ENCODE data around the gene PRMT7.

PRMT7 gene

DNA sequence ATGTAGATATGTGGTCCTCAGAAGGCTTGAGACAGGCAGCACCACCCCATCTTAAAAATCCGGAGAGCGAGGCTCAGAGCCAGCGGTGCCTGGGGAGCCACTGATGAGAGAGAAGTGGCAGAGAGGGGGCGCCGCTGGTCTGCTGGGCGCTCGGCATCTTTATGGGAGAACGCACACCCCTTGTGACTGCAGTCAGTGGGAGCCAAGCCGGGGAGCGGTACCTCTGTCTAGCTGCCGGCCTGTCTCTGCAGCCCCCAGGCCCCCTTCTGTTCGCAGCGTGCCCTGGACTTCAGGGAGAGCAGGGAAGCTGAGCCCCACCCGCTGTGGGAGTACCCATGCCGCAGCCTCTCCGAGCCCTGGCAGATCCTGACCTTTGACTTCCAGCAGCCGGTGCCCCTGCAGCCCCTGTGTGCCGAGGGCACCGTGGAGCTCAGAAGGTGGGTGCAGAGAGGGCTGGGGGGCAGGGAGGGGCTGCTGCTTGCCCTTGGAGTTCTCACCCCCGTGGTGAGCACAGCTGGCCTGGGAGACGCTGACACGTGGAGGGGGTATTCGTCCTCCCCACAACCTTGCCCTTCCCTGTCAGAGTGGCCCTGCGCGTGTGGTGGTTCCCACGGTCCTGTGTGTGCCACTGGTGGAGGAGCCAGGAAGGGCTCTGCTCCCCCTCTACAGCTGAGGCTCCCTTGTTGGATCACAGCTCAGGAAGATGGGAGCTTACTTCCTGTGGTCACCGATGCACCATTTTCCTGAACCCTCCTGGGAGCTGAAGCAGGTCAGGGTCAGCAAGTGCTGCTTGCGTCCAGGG is 44.8 kb downstream of the PRMT7 start:
- Histone ChIP-seq H3K36me3 (ENCODE audit: insufficient read depth, low read length) (no peaks in the 10 kb centered on the region; the same call in none of the 2 replicates), H3K4me1 (ENCODE audit: insufficient read depth, low read length) (no peaks in the 10 kb centered on the region), H3K9ac (ENCODE audit: low read depth, low read length) (no peak overlapping the region), H3K9me3 (ENCODE audit: control insufficient read depth, insufficient read depth, low read length) (no peaks in the 10 kb centered on the region)

DNA sequence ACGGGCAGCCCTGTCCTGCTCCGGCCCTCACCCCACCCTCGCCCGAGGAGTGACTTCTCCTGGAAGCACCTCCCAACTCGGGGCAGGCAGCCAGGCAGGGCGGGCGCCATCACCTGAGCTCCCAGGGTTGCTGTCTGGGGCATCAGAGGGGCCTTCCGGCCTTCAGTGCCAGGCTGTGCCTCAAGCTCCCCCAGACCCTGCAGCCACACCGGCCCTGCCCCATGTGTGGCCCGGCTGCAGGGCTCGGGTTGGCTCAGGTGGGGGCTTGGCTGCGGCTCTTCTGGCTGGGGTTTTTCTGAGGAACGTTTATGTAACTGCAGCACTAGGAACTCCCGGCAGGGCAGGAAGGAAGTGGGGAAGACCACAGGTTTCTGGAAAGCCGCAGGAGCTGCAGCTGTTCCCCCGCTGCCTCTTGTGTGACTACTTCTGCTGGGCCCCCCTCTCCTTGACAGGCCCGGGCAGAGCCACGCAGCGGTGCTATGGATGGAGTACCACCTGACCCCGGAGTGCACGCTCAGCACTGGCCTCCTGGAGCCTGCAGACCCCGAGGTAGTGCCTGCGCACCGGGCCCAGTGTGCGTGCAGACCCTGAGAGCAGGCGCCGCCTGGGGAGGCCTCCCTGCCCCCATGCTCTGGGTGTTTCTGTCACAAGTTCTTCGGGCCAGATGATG is 45.6 kb downstream of the PRMT7 start:
- no peaks in the 10 kb centered on the region; the same call in 1 of the 2 replicates for H3K4me1 ChIP-seq (ENCODE audit: insufficient read depth, low read length)
- no peaks in the 10 kb centered on the region; the same call in none of the 2 replicates for H3K36me3 ChIP-seq (ENCODE audit: insufficient read depth, low read length)
- no peak overlapping the region for H3K9ac ChIP-seq (ENCODE audit: low read depth, low read length)
- no peaks in the 10 kb centered on the region for H3K9me3 ChIP-seq (ENCODE audit: control insufficient read depth, insufficient read depth, low read length)

DNA sequence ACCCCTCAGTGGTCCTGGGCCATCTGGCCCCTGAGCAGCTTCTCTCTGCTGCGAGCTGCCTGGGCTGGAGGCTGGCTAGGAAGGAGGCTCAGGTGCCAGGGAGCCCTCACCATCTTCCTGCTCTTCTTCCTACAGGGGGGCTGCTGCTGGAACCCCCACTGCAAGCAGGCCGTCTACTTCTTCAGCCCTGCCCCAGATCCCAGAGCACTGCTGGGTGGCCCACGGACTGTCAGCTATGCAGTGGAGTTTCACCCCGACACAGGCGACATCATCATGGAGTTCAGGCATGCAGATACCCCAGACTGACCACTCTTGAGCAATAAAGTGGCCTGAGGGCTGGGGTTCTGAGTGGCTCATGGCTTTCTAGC is 46.1 kb downstream of the PRMT7 start:
- Histone ChIP-seq H3K36me3 (ENCODE audit: insufficient read depth, low read length) (no peaks in the 10 kb centered on the region; the same call in none of the 2 replicates), H3K4me1 (ENCODE audit: insufficient read depth, low read length) (no peaks in the 10 kb centered on the region; the same call in 1 of the 2 replicates), H3K9me3 (ENCODE audit: control insufficient read depth, insufficient read depth, low read length) (no peaks in the 10 kb centered on the region), H3K9ac (ENCODE audit: low read depth, low read length) (no peak overlapping the region)

DNA sequence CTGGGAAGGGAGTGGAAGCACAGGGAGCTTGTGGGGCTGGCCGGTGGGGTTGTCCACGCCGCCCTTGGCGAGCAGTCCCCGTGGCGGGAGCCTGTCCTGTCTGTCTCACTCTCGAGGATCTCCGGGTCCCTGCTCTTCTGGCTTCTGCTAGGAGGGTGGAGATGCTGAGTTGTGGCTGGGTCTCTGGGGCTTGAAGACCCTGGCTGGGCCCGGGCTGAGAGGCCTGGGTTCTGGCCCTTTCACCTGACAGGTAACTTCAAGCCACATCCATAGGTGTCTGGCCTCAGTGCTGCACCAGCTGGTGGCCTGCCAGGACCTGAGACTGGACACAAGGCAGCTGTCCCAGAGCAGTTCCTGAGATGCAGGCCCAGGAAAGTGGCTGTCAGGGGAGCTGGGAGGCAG is 46.7 kb downstream of the PRMT7 start:
- Histone ChIP-seq H3K36me3 (ENCODE audit: insufficient read depth, low read length) (no peaks in the 10 kb centered on the region; the same call in none of the 2 replicates), H3K9ac (ENCODE audit: low read depth, low read length) (no peak overlapping the region), H3K4me1 (ENCODE audit: insufficient read depth, low read length) (no peaks in the 10 kb centered on the region; the same call in 1 of the 2 replicates), H3K9me3 (ENCODE audit: control insufficient read depth, insufficient read depth, low read length) (no peaks in the 10 kb centered on the region)

DNA sequence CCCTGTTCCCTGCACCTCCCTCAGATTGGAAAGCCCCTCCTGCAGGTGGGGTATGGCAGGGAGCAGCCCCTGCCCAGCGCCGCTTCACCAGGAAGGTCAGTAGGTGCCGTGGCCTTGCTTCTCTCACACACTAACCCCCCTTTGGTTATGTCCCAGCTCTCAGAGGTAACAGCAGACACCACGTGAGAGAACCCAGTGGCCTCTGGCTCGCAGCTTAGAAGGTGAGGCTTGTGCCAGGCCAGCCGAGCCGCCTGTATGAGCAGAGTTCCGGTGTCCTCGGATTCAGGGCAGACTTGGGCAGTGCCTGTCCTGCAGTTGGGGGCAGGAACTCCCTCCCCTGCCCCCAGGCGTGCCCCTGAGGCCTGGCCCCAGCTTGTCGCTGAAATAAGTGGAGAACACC is 47.1 kb downstream of the PRMT7 start:
- no peaks in the 10 kb centered on the region; the same call in none of the 2 replicates for H3K36me3 ChIP-seq (ENCODE audit: insufficient read depth, low read length)
- H3K9ac ChIP-seq (ENCODE audit: low read depth, low read length): no peak overlapping the region
- H3K9me3 ChIP-seq (ENCODE audit: control insufficient read depth, insufficient read depth, low read length): no peaks in the 10 kb centered on the region
- H3K4me1 ChIP-seq (ENCODE audit: insufficient read depth, low read length): no peaks in the 10 kb centered on the region; the same call in 1 of the 2 replicates

DNA sequence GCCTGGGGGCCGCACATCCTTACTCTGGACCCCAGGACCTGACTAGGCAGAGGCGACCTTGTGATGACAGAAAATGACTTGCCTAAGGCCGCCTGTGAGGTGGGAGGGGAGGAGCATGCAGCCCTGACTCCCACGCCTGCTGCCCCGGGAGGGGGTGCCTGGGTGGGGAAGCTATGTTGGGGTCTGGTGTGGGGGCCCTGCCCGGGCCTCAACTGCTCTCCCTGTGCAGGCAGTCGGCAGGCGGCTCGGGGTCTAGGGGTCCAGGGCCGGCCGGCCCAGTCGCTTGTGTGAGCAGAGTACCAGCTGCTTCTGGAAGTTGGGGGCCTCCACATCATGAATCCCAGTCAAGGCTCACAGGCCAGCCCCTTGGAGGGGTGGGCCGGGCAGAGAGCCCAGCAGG is 48.1 kb downstream of the PRMT7 start:
- H3K36me3 ChIP-seq (ENCODE audit: insufficient read depth, low read length): no peaks in the 10 kb centered on the region; the same call in none of the 2 replicates
- H3K4me1 ChIP-seq (ENCODE audit: insufficient read depth, low read length): no peaks in the 10 kb centered on the region; the same call in 1 of the 2 replicates
- H3K9me3 ChIP-seq (ENCODE audit: control insufficient read depth, insufficient read depth, low read length): no peaks in the 10 kb centered on the region
- no peak overlapping the region for H3K9ac ChIP-seq (ENCODE audit: low read depth, low read length)

DNA sequence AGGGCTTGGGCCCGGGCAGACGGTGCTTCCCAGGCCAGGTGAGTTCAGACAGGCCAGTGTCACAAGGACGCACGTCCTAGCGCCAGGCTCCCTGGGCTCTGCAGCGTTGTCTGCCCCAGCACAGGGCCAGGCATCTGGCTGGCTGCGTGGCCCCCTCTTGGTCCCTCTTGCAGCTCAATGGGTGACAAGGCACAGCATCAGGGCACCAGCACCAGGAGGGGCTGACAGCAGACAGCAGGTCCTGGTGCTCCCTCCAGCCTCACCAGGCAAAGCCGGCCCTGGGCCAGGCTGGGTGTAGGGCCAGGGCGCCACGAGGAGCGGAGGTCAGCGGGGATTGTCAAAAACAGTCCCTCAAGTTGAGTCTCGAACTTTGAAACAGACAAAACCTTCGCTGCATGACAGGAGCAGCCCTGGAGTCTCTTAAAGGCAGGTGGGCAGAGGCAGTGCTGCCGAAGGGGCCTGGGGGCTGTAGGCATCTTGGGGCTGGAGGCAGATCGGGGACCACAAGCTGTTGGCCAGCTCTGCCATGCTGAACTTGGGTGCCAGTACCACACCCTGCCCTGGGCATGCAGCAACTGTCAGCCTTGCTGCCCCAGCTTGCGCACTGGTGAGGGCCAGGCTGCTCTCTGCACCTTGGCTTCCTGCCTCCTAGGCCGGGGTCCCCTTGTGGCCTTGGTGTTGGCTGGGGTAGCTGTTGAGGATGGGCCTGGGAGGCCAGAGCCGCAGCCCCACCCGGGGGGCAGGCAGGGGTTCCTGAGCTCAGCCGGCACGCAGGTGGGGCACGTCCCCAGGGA is 48.8 kb downstream of the PRMT7 start:
- Histone ChIP-seq H3K4me1 (ENCODE audit: insufficient read depth, low read length) (no peaks in the 10 kb centered on the region; the same call in 1 of the 2 replicates), H3K36me3 (ENCODE audit: insufficient read depth, low read length) (no peaks in the 10 kb centered on the region; the same call in none of the 2 replicates), H3K9ac (ENCODE audit: low read depth, low read length) (no peak overlapping the region), H3K9me3 (ENCODE audit: control insufficient read depth, insufficient read depth, low read length) (no peaks in the 10 kb centered on the region)

DNA sequence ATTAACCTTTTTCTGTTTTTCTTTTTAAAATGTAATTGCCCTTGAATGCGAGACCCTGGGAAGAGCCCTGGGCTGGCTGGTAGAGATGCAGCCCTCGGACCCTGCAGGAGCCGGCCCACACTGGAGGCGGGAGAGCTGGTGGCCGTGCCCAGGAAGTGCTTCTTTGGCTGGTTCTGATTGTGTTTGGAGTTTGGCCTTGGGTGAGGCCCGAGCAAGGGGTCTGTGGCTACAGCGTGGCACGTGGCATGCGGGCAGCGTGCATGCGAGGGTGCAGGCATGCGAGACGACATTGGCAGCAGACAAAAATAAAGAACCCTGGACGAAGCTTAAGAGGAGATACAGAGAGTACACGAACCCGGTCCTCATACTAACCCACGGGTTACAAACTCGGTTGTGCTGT is 49.7 kb downstream of the PRMT7 start:
- Histone ChIP-seq H3K9ac (ENCODE audit: low read depth, low read length) (no peak overlapping the region), H3K4me1 (ENCODE audit: insufficient read depth, low read length) (peaks cover 8% of the 10 kb centered on the region; the same call in 1 of the 2 replicates), H3K9me3 (ENCODE audit: control insufficient read depth, insufficient read depth, low read length) (no peaks in the 10 kb centered on the region), H3K36me3 (ENCODE audit: insufficient read depth, low read length) (no peaks in the 10 kb centered on the region; the same call in 1 of the 2 replicates)

DNA sequence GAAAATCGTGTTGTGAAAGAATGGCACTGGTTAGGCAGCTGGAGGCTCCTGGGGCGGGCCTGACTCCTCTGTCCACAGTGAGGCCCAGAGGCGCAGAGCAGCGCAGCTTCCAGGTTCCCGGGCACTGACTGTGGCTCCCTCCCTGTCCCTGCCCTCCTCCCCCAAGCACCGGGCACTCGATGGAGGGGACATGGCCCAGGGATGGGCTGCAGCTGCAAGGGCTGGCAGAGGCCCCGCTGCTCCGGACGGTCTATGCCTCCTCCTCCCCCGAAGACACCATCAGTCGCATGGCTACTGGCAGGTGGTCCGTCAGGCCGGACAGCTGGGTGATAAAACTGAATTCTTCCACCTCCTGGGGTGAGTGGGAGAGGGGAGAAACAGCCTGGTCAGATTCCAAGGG is 50.1 kb downstream of the PRMT7 start:
- Histone ChIP-seq H3K36me3 (ENCODE audit: insufficient read depth, low read length) (no peaks in the 10 kb centered on the region; the same call in 1 of the 2 replicates), H3K9ac (ENCODE audit: low read depth, low read length) (no peak overlapping the region), H3K9me3 (ENCODE audit: control insufficient read depth, insufficient read depth, low read length) (no peaks in the 10 kb centered on the region), H3K4me1 (ENCODE audit: insufficient read depth, low read length) (peaks cover 8% of the 10 kb centered on the region; the same call in 1 of the 2 replicates)

DNA sequence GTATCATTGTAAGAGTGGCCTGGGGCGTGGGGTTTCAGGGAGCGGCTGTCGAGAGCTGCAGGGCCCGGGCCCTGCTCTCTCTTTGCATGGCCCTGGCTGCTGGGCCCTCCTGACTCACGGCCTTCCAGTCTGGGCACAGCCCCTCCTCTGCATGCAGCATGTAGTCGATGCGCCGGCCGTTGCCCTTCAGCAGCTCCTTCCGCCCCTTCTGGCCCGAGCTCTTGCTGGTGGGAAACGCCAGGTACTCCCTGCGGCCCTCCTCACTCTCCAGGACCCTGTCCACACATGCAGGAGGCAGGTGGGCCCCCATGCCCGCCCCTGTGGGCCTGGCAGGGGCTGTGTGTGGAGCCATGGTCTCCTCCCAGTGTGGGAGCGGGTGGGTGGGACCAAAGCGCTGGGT is 50.7 kb downstream of the PRMT7 start:
- H3K36me3 ChIP-seq (ENCODE audit: insufficient read depth, low read length): no peaks in the 10 kb centered on the region; the same call in 1 of the 2 replicates
- peaks cover 8% of the 10 kb centered on the region; the same call in 1 of the 2 replicates for H3K4me1 ChIP-seq (ENCODE audit: insufficient read depth, low read length)
- H3K9me3 ChIP-seq (ENCODE audit: control insufficient read depth, insufficient read depth, low read length): no peaks in the 10 kb centered on the region
- no peak overlapping the region for H3K9ac ChIP-seq (ENCODE audit: low read depth, low read length)

DNA sequence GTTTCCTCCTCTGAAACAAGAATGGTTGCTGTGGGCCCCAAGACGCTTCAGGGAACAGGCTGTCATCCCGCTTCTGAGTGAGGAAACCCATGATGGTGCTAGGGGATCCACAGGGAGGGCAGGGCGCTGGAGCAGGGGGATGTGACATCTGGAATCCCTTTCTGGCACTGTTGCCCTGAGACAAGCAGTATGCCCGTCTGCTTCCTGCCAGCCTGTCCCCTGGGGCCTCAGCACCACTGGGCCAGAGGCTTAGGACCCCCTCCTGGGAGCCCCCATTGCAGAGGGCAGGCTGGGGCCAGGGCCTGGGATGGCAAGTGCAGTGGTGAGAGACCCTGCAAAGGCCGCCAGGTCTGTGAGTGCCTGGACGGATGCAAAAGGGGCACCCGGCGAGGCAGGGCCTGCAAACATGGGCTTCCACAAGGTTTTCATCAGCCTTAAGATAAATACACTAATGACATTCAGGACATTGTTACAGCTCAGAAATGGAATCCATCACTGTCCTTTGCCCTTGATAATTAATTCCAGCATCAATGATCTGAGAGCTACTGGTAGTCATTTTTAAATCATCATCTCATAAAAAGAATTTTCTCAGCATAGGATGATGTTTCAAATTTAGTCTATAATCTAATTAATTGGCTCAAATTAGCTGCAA is 51.6 kb downstream of the PRMT7 start:
- Histone ChIP-seq H3K36me3 (ENCODE audit: insufficient read depth, low read length) (no peaks in the 10 kb centered on the region), H3K9ac (ENCODE audit: low read depth, low read length) (no peak overlapping the region), H3K4me1 (ENCODE audit: insufficient read depth, low read length) (peaks cover 8% of the 10 kb centered on the region; the same call in 1 of the 2 replicates), H3K9me3 (ENCODE audit: control insufficient read depth, insufficient read depth, low read length) (no peaks in the 10 kb centered on the region)

DNA sequence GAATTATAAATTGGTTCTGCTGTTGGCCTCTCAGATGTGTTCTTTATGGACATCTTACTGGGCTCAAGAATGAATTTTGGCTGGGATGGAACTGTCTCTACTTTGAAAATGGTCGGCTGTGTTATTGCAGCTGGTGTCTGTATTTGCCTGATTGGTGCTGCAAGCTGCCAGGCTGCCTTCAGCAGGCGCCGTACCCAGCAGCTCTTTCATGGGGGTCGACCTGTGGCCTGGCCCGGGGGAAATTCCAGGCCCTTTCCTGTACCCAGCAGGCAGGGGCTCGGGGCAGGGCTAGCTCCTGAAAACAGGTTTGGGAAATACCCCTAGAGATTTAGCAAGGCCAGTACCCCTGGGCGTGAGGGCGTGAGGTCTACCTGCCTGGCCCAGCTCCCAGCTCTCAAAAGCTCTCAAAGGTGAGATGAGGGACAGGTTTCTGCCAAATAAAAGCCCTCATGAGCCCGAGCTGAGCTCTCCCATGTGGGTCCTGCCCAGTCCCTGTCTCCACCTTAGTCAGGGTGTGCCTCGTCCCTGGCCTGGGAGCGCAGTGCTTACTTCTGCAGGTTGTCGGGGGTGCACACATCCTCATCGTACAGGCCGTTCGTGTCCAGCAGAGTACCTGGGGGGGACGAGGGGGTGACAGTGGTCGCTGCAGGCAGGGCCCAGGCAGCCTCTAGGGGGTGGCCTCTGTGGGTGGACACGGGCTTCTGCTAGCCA is 52.3 kb downstream of the PRMT7 start:
- Histone ChIP-seq H3K9ac (ENCODE audit: low read depth, low read length) (no peak overlapping the region), H3K36me3 (ENCODE audit: insufficient read depth, low read length) (no peaks in the 10 kb centered on the region), H3K4me1 (ENCODE audit: insufficient read depth, low read length) (peaks cover 8% of the 10 kb centered on the region; the same call in 1 of the 2 replicates), H3K9me3 (ENCODE audit: control insufficient read depth, insufficient read depth, low read length) (no peaks in the 10 kb centered on the region)
